Amniotic stem cell (primary cell): Measurements from ENCODE around the gene ANKRD1.
"Not testable (repeated sequence)": the region's sequence is repeated elsewhere in the genome, so short reads cannot be mapped to it uniquely, and the experiment has no call there.

Source experiments
- DNase-seq: peaks from one replicate; lab custom pipeline; 2025; lab: John Stamatoyannopoulos, UW

Gene ANKRD1

GRCh38 chr10:90920986-90921666, at the start of gene ANKRD1:
Gene ANKRD1 (minus strand): TSS chr10:90921087. CDS start chr10:90921027, 60 bp downstream.
- DNase-seq = peak; percentile 73

GRCh38 chr10:90969947-90970673, 49.2 kb upstream of the ANKRD1 start:
- no peak for DNase-seq

DNA sequence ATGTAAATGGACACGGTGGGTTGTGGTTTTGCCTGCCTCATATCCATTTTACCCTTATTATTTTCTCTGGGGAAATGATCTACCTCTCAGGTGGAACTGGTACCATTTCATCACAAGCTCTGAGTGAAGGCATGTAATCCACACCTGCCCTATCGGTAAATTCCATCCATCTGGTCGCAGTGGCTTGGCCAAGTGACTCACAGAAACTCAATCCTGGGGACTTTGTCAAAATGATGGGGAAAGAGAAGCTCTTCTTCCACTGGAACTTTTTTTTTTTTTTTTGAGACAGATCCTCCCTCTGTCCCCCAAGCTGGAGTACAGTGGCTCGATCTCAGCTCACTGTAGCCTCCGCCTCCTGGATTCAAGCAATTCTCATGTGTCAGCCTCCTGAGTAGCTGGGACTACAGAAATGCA, 48.2 kb upstream of the ANKRD1 start:
- DNase-seq = no peak

DNA sequence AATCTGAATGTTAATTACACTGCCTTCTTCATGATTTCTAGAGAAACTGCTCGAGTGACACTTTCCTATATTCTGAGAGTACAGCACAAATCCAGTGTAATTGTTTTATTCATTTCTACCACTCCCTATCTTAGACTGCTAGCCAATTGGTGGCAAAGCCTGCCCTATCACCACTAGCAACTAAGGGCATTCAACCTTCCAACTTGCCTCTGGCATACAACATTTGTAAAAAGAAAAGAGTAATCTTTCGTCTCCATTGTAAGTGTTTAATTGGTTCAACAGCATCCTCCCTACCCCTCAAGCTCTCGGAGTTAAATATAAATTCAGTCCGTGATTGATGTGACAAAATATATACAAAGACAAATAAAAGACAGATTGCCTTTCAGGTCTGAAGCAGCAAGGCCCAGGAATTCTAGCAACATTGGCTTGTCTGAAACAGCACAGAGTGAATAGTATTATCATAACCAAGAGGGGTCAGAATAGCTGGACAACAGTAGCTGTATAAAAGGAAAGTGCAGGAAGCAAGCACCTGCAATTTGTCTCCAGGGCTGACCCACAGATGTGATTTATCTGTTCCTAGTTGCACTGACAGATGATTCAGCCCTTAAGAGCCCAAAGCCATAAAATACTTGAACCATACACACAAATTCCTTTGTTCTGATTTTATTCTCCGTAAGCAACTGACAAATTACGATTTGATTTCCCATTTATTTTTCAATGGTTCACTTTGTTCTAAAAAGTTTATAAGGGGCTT, 47.6 kb upstream of the ANKRD1 start:
- peak; percentile 9 for DNase-seq

DNA sequence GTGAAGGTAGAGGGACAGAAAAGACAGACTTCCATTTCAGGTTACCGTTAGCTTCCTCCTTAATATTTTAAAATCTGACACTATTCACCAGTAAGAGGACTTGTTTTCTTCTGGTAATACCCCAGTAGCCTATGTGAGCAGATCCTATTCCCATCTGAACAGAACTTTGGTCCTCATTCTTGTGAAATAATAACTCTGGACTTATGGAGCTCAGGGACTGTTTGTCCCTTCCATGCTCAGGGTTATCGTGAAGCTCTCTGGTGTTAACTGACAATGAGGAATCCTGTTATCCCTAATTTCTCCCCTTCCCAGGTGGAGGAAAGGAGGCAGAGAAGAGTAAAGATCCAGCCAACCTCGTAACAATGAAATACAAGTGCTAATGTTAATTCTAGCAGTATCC, 47.0 kb upstream of the ANKRD1 start:
- no peak for DNase-seq

GRCh38 chr10:90966146-90966545, 45.3 kb upstream of the ANKRD1 start:
- no peak for DNase-seq

DNA sequence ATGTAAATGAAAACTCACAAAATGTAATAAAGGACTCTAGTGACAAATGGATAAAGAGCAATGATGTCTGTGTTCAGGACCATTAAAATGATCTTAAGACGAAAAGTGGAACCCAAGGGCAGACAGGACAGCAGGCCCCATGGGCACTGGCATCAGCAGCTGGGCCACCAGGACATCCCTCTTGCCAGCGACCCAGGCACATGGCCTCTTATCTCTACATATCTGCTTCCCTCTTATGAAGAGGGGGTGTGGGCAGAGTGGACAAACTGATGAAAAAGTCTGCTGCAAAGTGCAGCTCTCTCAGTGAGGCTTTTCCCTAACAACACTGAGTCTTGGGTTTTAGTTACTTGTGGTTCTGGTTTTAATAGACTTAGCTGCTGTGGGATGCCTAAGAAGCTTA, 44.8 kb upstream of the ANKRD1 start:
- DNase-seq = no peak

GRCh38 chr10:90964781-90965465, 44.0 kb upstream of the ANKRD1 start:
- no peak for DNase-seq

- DNase-seq = no peak
Observed at GRCh38 chr10:90963331-90963730, 42.4 kb upstream of the ANKRD1 start.

- DNase-seq = peak; percentile 77
Observed at GRCh38 chr10:90960355-90960814, 39.5 kb upstream of the ANKRD1 start.

DNA sequence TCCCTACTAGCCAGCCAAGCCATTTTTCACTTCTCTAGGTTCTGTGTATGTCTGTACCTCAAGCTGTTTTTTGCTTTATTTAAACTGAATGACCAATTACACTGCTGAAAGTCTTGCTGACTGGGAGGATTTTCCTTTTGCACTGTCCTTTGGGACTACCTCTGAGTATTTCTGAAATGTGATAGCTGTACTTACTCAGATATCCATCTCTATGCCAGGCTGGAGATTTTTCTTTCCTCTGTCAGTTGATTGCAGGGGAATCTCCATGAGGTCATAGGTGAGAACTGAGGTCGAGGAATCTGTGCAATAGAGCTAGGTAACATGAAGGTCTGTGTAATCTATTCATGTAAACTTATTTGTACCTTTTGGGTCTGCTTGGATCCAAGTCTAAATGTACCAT, 38.9 kb upstream of the ANKRD1 start:
- no peak for DNase-seq

- no peak for DNase-seq
Observed at GRCh38 chr10:90958781-90959180, 37.9 kb upstream of the ANKRD1 start.

DNA sequence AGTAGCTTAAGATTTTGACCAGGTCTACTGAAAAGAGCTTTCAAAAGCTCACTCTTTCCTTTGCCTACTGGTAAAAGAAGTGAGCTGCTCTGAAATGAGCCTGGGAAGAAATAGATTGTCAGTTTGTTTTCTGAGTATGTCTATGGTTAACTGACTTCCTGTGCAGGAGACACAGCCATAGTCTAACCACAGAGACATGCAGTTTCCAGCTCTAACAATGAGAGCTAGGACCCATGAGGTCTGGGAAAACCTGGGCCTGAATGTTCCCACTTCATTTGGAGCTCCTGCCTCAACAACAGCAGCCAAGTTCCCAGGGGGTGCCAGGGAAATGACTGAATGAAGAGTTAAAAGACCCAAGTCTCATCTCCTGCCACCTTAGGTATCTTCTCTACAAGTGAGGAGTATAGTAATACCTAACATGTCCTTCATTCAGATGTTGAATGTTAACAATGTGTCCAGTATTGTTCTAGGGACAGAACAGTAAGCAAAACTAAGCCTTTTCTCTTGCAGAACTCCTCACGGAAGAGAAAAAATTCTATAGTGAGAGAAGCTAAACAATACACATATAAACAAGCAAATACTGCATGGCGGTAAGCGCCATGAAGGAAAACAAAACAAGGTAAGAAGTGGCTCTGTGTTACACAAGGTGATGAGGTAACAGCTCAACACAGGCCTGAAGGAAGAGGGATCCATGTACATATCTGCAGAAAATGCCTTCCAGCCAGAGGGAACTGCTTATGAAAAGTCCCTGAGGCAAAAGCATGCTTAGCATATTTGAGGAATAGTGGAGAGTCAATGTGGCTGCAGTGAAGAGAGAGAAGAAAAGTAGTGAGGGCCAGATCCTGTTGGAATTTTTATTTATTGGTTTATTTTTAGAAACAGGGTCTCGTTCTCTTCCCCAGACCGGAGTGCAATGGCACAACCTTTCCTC, 26.4 kb upstream of the ANKRD1 start:
- DNase-seq = no peak

GRCh38 chr10:90945491-90946070, 24.7 kb upstream of the ANKRD1 start:
- DNase-seq = no peak

DNA sequence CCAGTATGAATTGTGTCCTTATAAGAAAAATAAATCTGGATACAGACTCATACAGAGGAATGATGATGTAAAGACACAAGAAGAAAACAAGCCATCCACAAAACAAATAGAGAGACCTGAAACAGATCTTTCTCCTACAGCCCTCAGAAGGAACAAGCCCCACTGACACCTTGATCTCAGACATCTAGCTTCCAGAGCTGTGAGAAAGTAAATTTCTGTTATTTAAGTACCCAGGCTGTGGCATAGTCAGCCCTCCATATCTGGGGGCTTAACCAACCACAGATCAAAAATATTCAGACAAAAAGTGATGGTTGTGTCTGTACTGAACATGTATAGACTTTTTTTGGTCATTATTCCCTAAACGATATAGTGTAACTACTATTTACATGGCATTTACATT, 23.9 kb upstream of the ANKRD1 start:
- DNase-seq = no peak

- DNase-seq = not testable (repeated sequence)
Observed at GRCh38 chr10:90942980-90943379, 22.1 kb upstream of the ANKRD1 start.

DNA sequence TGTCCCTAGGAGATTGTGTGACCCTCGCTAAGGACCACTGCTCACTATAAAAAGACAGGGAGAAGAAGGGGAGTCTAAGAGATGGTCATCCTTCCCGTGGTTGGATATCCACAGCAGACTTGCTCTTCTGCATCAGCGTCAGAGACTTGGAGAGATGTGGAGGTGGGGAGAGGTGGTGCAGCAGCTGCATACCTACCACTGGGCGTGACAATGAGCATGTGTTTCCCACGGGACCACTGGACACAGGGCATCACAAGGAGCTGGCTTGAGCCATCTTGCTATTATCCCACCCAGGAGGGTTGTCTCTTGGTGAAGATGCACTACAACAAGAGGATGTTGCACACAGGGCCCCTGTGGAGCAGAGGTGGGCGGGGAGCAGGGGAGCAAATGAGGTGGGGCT, 18.8 kb upstream of the ANKRD1 start:
- DNase-seq = no peak

DNA sequence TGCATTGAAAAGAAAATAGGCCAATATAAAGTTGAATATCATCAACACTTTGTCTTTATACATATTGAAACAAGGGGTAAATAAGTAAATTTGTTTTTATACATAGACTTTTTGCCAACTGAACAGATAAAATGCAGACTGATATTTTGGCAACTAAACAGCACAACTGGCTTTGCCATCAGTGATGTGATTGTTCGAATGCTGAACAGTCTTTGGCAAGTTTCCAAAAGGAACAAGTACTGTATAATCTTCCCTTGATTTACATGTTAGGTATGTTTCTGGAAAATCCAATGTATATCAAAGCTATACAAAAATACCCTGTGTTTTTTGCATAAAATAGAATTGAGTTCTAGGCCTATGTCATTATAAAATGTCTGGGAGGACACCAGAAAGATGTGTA, 18.2 kb upstream of the ANKRD1 start:
- DNase-seq = no peak

DNA sequence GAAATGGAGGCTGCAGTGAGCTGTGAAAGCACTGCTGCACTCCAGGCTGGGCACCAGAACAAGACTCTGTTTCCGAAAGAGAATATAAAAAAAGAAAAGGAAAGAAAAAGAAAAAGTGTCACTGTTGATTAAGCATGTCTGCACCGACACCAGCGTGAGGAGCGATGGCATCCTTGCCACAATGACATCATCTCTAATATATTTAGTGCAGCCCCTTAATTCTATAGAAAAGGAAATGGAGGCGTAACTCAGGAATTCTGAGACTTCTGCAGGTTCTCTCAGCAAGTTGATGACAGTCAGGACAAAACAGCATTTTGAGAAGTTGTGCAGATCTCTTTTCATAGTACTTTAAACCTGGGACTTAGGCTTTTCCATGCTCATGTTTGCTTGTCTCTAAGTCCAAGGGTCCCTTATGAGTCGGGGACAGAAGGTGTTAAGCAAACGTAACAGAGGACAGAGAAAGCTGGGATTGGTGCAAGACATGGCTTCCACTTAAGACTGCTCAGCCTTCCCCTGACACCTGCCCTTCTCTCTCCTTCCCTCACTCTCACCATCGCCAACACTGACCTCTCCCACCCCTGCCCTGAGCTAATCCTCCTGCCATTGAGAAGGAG, 16.9 kb upstream of the ANKRD1 start:
- DNase-seq = no peak

DNA sequence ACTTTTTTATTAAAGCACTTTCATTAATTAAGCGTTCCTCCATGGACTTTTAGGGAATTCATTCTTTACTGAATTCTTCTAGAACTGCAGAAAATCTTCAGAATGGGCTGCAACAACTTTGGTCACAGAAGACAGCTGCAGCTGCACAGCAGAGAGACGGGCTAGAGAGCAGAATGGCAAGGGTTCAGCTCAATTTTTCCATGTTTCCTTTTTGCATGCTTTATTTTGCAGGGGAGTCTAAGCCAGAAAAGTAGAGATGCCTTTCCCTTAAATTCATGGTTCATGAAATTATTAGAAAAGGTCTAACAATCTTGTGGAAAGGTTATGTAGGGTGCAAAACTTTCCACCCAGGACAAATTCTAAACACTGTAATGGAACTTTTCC, 15.4 kb upstream of the ANKRD1 start:
- no peak for DNase-seq
